Liver (tissue), 9 donors: Measurements from ENCODE around the gene RELN. TPM values are rescaled to one million over a fixed set of nuclear protein-coding genes. Genes with fewer than 3 reads are reported as not detected.

Experiments
- DNase-seq: peaks from one replicate; pipeline ENCODE4 v3.0.0-alpha.2; 2017; ENCODE audit warnings: low spot score
- H3K27ac ChIP-seq, 2 donors: one replicate each; pipeline ENCODE4 v1.7.0; 2013; ENCODE audit warnings: inconsistent platforms in 2 of 2, low read length in 2 of 2, control low read depth in 1 of 2, low read depth in 1 of 2, mild to moderate bottlenecking in 1 of 2
- H3K27me3 ChIP-seq, 4 donors: one replicate each; pipeline versions ENCODE4 v1.6.1 to v1.7.0; 2013; ENCODE audit warnings: low read length in 3 of 4, inconsistent platforms in 1 of 4, mild to moderate bottlenecking in 1 of 4, moderate library complexity in 1 of 4; ENCODE audit not compliant: control insufficient read depth in 4 of 4, insufficient read depth in 4 of 4
- H3K36me3 ChIP-seq, 4 donors: one replicate each; pipeline versions ENCODE4 v1.6.1 to v1.7.0; 2013; ENCODE audit warnings: low read length in 3 of 4, mild to moderate bottlenecking in 3 of 4, low read depth in 1 of 4, moderate library complexity in 1 of 4; ENCODE audit not compliant: control insufficient read depth in 4 of 4, insufficient read depth in 3 of 4
- H3K4me1 ChIP-seq, 4 donors: one replicate each; pipeline versions ENCODE4 v1.6.1 to v1.7.0; 2013; ENCODE audit warnings: low read length in 3 of 4, mild to moderate bottlenecking in 3 of 4, moderate library complexity in 1 of 4; ENCODE audit not compliant: control insufficient read depth in 4 of 4, insufficient read depth in 4 of 4
- H3K4me3 ChIP-seq, 3 donors: one replicate each; pipeline versions ENCODE4 v1.6.1 to v1.7.0; 2013; ENCODE audit warnings: low read length in 3 of 3, control low read depth in 1 of 3, low read depth in 1 of 3, mild to moderate bottlenecking in 1 of 3
- H3K9ac ChIP-seq, 2 donors: one replicate each; pipeline ENCODE4 v1.7.0; 2013; ENCODE audit warnings: low read length in 2 of 2, mild to moderate bottlenecking in 2 of 2, moderate library complexity in 2 of 2, control low read depth in 1 of 2, low read depth in 1 of 2
- H3K9me3 ChIP-seq, 4 donors: one replicate each; pipeline versions ENCODE4 v1.6.1 to v1.7.0; 2013; ENCODE audit warnings: low read length in 3 of 4; ENCODE audit not compliant: control insufficient read depth in 4 of 4
- ATF3 ChIP-seq: IDR thresholded peaks from 2 replicates; pipeline ENCODE4 v1.6.1; 2016; ENCODE audit warnings: antibody characterized with exemption
- CTCF ChIP-seq: fragments of 150-350 bp; IDR thresholded peaks from 2 replicates; pipeline ENCODE4 v1.5.1; 2017; ENCODE audit warnings: improper control_type of control experiment, low read depth, low read length; ENCODE audit not compliant: missing input control
- EGR1 ChIP-seq, 2 donors: IDR thresholded peaks; 2 replicates each; pipeline ENCODE4 v1.6.1; 2016 to 2018; ENCODE audit warnings: antibody characterized with exemption in 2 of 2, low read depth in 2 of 2
- FOXA1 ChIP-seq: IDR thresholded peaks from 2 replicates; pipeline ENCODE4 v1.6.1; 2016; ENCODE audit warnings: antibody characterized with exemption
- FOXA2 ChIP-seq: IDR thresholded peaks from 2 replicates; pipeline ENCODE4 v1.6.1; 2016; ENCODE audit warnings: antibody characterized with exemption
- GABPA ChIP-seq, 2 donors: IDR thresholded peaks in 1 of 2; conservative IDR thresholded peaks in 1 of 2; 2 replicates each; pipeline ENCODE4 v1.6.1; 2016; ENCODE audit warnings: antibody characterized with exemption in 2 of 2, mild to moderate bottlenecking in 1 of 2, moderate library complexity in 1 of 2
- HNF4A ChIP-seq, 2 donors: conservative IDR thresholded peaks; 2 replicates each; pipeline ENCODE4 v1.6.1; 2016; ENCODE audit warnings: antibody characterized with exemption in 2 of 2, mild to moderate bottlenecking in 2 of 2
- HNF4G ChIP-seq: IDR thresholded peaks from 2 replicates; pipeline ENCODE4 v1.6.1; 2016; ENCODE audit warnings: antibody characterized with exemption
- JUND ChIP-seq, 2 donors: IDR thresholded peaks; 2 replicates each; pipeline ENCODE4 v1.6.1; 2016; ENCODE audit warnings: antibody characterized with exemption in 2 of 2
- MAX ChIP-seq: IDR thresholded peaks from 2 replicates; pipeline ENCODE4 v1.6.1; 2016; ENCODE audit warnings: antibody characterized with exemption
- NR2F2 ChIP-seq: IDR thresholded peaks from 2 replicates; pipeline ENCODE4 v1.6.1; 2016; ENCODE audit warnings: antibody characterized with exemption
- RAD21 ChIP-seq, 2 donors: IDR thresholded peaks; 2 replicates each; pipeline ENCODE4 v1.6.1; 2016; ENCODE audit warnings: antibody characterized with exemption in 2 of 2, mild to moderate bottlenecking in 2 of 2
- REST ChIP-seq: IDR thresholded peaks from 2 replicates; pipeline ENCODE4 v1.6.1; 2016; ENCODE audit warnings: antibody characterized with exemption, mild to moderate bottlenecking
- RXRA ChIP-seq, 2 donors: IDR thresholded peaks; 2 replicates each; pipeline ENCODE4 v1.6.1; 2017 to 2018; ENCODE audit warnings: antibody characterized with exemption in 2 of 2, mild to moderate bottlenecking in 1 of 2
- SP1 ChIP-seq: IDR thresholded peaks from 2 replicates; pipeline ENCODE4 v1.6.1; 2018; ENCODE audit warnings: antibody characterized with exemption, mild to moderate bottlenecking
- TAF1 ChIP-seq: conservative IDR thresholded peaks from 2 replicates; pipeline ENCODE4 v1.6.1; 2016; ENCODE audit warnings: antibody characterized with exemption, mild to moderate bottlenecking
- YY1 ChIP-seq: IDR thresholded peaks from 2 replicates; pipeline ENCODE4 v1.6.1; 2016; ENCODE audit warnings: antibody characterized with exemption, mild to moderate bottlenecking
- ZBTB33 ChIP-seq: IDR thresholded peaks from 2 replicates; pipeline ENCODE4 v1.6.1; 2016; ENCODE audit warnings: antibody characterized with exemption
- WGBS: extraction: QIAGEN DNeasy Blood & Tissue Kit; methylation state at CpG from one replicate; pipeline ENCODE4 v1.1.7; 2013; 5-methylcytosine and 5-hydroxymethylcytosine counted together
- polyA plus RNA-seq, 2 donors: library from polyadenylated mRNA; stranded (reverse) in 1 of 2; unstranded in 1 of 2; fragments of 200-250 nt in 1 of 2; fragments of >200 nt in 1 of 2; fragmentation: Nextera tagmentation in 1 of 2; extraction: Ambion mirVana in 1 of 2; gene quantifications; one replicate each; pipeline versions ENCODE4 v1.2.1 to v1.2.3, GENCODE V29; 2013 to 2015
- total RNA-seq, 2 donors: library from RNA; depleted of rRNA; stranded (reverse); fragments of >200 nt; gene quantifications; one replicate each; pipeline ENCODE4 v1.2.3, GENCODE V29; 2014
- donor health status: healthy.
- donor health status: healthy.
- donor health status: healthy.
- donor health status: healthy.
- donor health status: healthy.

The RELN gene
- total and polyA plus RNA-seq, 4 donors, result 10.0 to 69.8 (median 28.4) TPM

- Histone ChIP-seq H3K9ac (no peak overlapping the region), H3K4me1 (no peaks in the 10 kb centered on the region), H3K27me3 (no peaks in the 10 kb centered on the region), H3K36me3 (no peaks in the 10 kb centered on the region), H3K27ac (no peak overlapping the region), H3K4me3 (no peak overlapping the region), H3K9me3 (no peaks in the 10 kb centered on the region)
- no peak for DNase-seq
- TF ChIP-seq GABPA (IDR thresholded peaks at IDR 0.05 in 1 of 2, conservative IDR thresholded peaks at IDR 0.05 in 1 of 2) (no peak), RAD21 (IDR thresholded peaks at IDR 0.05) (no peak), HNF4A (conservative IDR thresholded peaks at IDR 0.05) (no peak), JUND (IDR thresholded peaks at IDR 0.05) (no peak), MAX (no peak), FOXA2 (no peak), RXRA (IDR thresholded peaks at IDR 0.05) (no peak), ZBTB33 (no peak), ATF3 (no peak), SP1 (no peak), NR2F2 (no peak), CTCF (no peak), HNF4G (no peak)
- 98% methylated on average over 1 of the region's 1 CpG for WGBS
Measured at GRCh38 chr7:103687951-103688350, 301.5 kb downstream of the RELN start.

GRCh38 chr7:103687272-103687671, 302.2 kb downstream of the RELN start:
- Histone ChIP-seq H3K9me3 (no peaks in the 10 kb centered on the region), H3K27ac (no peak overlapping the region), H3K4me1 (no peaks in the 10 kb centered on the region), H3K9ac (no peak overlapping the region), H3K27me3 (no peaks in the 10 kb centered on the region), H3K4me3 (no peak overlapping the region), H3K36me3 (no peaks in the 10 kb centered on the region)
- TF ChIP-seq YY1, result no peak
- no peak for TF ChIP-seq HNF4G
- TF ChIP-seq NR2F2, result no peak
- TF ChIP-seq REST, result no peak
- TF ChIP-seq HNF4A (conservative IDR thresholded peaks at IDR 0.05), result no peak
- no peak for TF ChIP-seq SP1
- TF ChIP-seq JUND (IDR thresholded peaks at IDR 0.05), result no peak
- no peak for TF ChIP-seq ATF3
- TF ChIP-seq GABPA (IDR thresholded peaks at IDR 0.05 in 1 of 2, conservative IDR thresholded peaks at IDR 0.05 in 1 of 2), result no peak
- no peak for TF ChIP-seq CTCF
- TF ChIP-seq RXRA (IDR thresholded peaks at IDR 0.05), result no peak
- no peak for TF ChIP-seq ZBTB33
- TF ChIP-seq FOXA1, result no peak
- no peak for TF ChIP-seq TAF1
- TF ChIP-seq MAX, result no peak
- TF ChIP-seq RAD21 (IDR thresholded peaks at IDR 0.05), result no peak
- TF ChIP-seq FOXA2, result no peak
- TF ChIP-seq EGR1 (IDR thresholded peaks at IDR 0.05; ENCODE audit: low read depth in 2 of 2), result no peak
- WGBS, result 94% methylated on average over 1 of the region's 1 CpG
- DNase-seq, result no peak
